HG03571 (cell line): ENCODE measurements around the gene FOXB1.

ENCODE experiments used
- ATAC-seq: cut with Tn5 transposase; IDR thresholded peaks from one replicate; pipeline ENCODE4 v1.9.1; 2021; ENCODE audit not compliant: unreplicated experiment

FOXB1 gene

GRCh38 chr15:60017538-60018520 lies 13.7 kb downstream of the FOXB1 start:
- no peak for ATAC-seq

- no peak for ATAC-seq
Observed at GRCh38 chr15:60020736-60021135, 16.6 kb downstream of the FOXB1 start.

GRCh38 chr15:60021589-60022378 lies 17.7 kb downstream of the FOXB1 start:
- no peak for ATAC-seq

GRCh38 chr15:60022379-60022741 lies 18.2 kb downstream of the FOXB1 start:
- ATAC-seq = no peak

DNA sequence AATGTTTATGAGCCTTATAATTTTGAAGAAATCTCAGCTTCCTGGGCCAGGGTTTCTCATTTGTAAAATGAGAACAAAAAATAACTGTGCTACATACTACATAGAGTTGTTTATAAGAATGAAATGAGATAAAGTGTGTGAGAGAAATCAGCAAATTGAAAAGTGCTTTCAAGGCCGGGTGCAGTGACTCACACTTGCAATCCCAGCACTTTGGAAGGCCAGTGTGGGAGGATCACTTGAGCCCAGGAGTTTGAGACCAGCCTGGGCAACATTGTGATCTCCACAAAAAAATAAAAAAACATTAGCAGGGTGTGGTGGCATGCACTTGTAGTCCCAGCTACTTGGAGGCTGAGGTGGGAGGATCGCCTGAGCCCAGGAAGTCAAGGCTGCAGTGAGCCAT lies 22.4 kb downstream of the FOXB1 start:
- ATAC-seq = no peak

DNA sequence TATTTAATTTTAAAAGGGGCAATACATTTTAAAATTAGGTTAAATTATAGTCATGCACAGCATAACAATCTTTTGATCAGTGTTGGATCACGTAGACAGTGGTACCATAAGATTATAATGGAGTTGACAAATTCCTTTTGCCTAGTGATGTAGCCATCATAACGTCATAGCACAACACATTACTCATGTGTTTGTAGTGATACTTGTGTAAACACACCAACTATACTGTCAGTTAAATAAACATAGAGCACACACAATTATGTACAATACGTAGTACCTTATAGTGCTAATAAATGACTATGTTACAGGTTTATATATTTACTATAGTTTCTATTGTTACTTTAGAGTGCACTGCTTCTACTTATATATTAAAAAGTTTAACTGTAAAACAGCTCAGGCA lies 31.2 kb downstream of the FOXB1 start:
- ATAC-seq = no peak

DNA sequence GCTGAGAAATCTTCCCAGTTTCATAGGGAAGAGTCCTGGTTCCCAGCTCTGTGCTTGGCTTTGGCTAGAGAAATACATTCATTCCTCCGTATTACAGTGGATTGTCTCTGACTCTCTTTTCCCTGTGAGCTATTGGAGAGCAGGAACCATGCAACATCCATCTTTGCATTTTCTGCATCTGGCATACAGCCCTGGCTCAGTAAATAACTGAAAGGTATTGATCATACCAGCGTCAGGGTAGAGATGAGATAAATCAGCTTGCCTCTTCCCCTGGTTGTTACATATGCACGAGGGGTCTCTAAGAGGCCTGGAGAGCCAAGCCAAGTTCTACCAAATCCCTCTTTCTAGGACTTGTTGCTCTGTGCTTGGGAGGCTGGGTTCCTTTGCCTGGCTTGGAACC lies 35.2 kb downstream of the FOXB1 start:
- ATAC-seq = no peak

- no peak for ATAC-seq
Observed at GRCh38 chr15:60043744-60044435, 39.8 kb downstream of the FOXB1 start.

- no peak for ATAC-seq
Observed at GRCh38 chr15:60044636-60045270, 40.6 kb downstream of the FOXB1 start.

- ATAC-seq = no peak
Observed at GRCh38 chr15:60047701-60048100, 43.6 kb downstream of the FOXB1 start.

- no peak for ATAC-seq
Observed at GRCh38 chr15:60049948-60050347, 45.8 kb downstream of the FOXB1 start.

DNA sequence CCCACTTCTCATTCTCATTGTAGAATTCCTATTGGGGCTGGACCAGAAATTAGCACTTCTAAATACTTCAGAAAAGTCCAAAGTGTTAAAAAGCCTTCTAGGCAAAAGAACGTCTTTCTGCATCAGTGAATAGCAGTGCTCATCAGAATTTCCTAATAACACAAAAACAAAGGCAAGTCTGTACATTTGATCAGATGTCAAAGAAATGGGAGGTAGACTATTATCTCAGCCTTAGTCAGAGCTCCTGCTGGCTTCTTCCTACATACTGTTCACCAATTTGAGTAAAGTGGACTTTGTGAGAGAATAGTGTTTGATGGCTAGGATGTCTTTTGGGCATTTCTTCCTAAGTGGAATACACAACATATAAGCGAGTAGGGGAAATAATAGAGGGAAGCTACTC lies 48.7 kb downstream of the FOXB1 start:
- ATAC-seq = no peak

- ATAC-seq = no peak
Observed at GRCh38 chr15:60054472-60054871, 50.4 kb downstream of the FOXB1 start.
